ENCODE data around the gene ARHGAP27. TPM values are rescaled to one million over a fixed set of nuclear protein-coding genes. Genes with fewer than 3 reads are reported as not detected.

ARHGAP27 gene
- total RNA-seq, 1 donor from 2014 or later: 71.0 TPM

DNA sequence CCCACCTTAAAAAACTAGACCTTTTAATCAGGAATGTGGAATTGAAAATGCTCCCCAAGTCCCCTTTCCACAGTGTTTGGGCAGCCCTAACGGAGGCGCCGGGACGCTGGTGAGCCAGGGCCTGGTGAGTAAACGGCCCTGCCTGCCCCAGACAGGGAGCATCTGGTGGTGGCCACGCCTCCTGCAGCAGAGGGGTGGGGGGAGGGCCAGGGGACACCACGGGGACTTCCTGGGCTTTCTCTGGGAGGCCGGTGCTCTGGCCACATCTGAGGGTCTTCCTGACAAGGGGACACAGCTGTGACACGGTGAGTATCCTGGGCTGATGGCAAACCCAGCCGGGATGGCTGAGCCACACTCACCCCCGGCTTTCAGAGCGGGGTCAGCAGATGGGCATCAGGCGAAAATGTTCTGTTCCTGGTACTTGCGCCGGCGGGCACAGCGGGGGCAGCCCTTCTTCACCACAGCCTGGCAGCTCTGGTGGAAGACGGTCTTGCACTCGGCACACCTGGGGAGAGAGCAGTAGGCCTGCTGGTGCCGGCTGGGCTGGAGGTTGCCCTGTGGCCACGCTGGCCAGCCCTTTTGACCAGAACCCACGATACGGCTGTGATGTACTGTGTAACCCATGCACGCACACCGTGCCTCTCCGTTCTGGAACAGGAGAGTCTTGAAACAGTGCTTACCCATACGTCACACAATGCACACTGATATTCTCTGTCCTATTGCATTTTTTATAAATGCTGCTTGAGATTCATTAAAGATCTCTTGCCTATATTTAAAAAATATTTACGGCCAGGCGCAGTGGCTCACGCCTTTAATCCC is 5.0 kb upstream of the ARHGAP27 start:
- TF ChIP-seq, protein P1, sequence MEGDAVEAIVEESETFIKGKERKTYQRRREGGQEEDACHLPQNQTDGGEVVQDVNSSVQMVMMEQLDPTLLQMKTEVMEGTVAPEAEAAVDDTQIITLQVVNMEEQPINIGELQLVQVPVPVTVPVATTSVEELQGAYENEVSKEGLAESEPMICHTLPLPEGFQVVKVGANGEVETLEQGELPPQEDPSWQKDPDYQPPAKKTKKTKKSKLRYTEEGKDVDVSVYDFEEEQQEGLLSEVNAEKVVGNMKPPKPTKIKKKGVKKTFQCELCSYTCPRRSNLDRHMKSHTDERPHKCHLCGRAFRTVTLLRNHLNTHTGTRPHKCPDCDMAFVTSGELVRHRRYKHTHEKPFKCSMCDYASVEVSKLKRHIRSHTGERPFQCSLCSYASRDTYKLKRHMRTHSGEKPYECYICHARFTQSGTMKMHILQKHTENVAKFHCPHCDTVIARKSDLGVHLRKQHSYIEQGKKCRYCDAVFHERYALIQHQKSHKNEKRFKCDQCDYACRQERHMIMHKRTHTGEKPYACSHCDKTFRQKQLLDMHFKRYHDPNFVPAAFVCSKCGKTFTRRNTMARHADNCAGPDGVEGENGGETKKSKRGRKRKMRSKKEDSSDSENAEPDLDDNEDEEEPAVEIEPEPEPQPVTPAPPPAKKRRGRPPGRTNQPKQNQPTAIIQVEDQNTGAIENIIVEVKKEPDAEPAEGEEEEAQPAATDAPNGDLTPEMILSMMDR (IDR thresholded peaks at IDR 0.05): no peak
- Histone ChIP-seq H3K9me3 (no peaks in the 10 kb centered on the region), H3K4me3 (no peak overlapping the region), H3K27me3 (ENCODE audit: low read depth) (no peaks in the 10 kb centered on the region), H3K4me1 (peaks cover 22% of the 10 kb centered on the region), H3K36me3 (peaks cover 46% of the 10 kb centered on the region), H3K27ac (no peak overlapping the region)
- DNase-seq (no peak), ATAC-seq (no peak)
- intact Hi-C loops (cut with DNase I): no loop called here

DNA sequence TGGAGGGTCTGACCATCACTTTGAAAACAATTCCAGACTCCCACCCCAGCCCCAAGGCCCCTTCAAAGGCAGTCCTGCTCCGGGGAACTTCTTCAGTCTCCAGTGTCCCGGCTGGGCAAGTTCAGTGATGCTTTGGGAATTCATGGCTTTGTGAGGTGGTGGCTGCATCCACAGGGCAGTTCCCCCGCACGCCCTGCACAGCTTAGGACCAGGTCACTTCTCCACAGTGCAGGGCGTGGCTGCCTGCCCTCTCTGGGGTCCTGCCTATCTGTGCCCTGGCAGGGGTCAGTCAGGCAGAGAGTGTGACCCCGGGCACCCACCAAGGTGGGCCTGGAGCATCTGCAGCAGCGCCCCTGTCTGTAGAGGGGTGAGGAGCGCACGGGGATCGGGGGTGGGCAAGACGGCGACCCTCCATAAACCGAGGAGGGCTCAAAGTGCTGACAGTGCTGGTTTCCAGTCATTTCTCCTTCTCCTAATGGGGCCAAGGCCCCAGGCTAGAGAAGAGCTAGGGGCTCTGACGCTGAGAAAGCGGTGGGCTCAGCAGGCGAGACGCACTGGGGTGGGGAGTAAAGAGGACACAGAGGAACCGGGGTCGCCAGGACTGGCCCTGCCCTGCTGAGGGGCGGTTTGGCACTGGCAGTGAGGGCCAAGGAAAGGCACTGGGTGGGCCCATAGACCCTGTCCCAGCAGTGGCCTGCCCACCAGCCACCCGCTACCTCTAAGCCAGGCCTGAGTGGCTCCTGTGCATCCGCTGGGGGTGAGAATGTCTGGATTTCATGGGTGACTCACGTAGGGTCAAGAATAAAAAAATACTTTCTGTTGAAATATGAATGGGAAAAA is 4.2 kb upstream of the ARHGAP27 start:
- Histone ChIP-seq H3K27ac (no peak overlapping the region), H3K36me3 (peaks cover 46% of the 10 kb centered on the region), H3K4me1 (peaks cover 22% of the 10 kb centered on the region), H3K27me3 (ENCODE audit: low read depth) (no peaks in the 10 kb centered on the region), H3K9me3 (no peaks in the 10 kb centered on the region), H3K4me3 (no peak overlapping the region)
- DNase-seq (no peak), ATAC-seq (no peak)
- TF ChIP-seq, protein P1 (IDR thresholded peaks at IDR 0.05): no peak
- intact Hi-C loops (cut with DNase I): no loop called here

DNA sequence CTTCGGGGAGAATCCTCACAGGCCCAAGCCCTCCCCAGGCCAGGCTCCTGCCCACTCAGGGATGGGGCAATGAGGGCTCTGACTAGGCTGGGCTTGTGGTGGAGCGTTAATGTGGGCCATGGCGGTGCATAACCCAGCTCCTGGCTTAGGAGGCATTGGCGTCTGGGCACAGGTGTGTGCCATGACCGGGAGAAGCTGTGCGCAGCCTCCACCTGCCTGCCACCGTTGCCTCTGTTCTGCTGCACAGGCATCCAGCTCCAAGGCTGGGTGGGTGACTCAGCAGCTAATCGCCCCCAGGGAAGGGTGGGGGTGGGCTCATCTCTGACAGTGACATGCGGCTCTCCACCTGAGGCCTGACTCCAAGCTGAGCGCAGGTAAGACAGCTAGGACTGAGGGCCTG is 3.5 kb upstream of the ARHGAP27 start:
- TF ChIP-seq, protein P1 (IDR thresholded peaks at IDR 0.05): no peak
- ATAC-seq: no peak
- Histone ChIP-seq H3K27me3 (ENCODE audit: low read depth) (no peaks in the 10 kb centered on the region), H3K36me3 (peaks cover 46% of the 10 kb centered on the region), H3K4me3 (no peak overlapping the region), H3K4me1 (peaks cover 27% of the 10 kb centered on the region), H3K9me3 (no peaks in the 10 kb centered on the region), H3K27ac (no peak overlapping the region)
- no peak for DNase-seq
- intact Hi-C loops (cut with DNase I): no loop called here

DNA sequence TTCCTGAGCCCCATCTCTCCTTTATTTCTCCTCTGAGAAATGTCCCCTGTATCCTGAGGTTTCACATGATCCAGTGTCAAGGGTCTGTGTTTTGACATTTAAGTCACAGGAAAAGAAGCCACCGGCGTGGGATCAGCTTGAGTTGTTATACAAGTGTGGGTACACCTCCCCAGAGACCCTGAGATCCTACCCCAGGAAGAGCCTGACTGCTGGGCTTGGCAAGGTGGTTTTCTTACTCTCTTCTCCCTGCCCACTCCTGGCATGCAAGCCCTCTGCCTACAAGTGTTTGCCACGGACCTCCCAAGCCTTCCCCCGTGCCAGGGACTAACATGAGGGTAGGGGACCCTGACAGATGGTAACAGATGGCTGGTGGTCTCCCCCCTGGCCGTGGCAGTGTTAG is 2.8 kb upstream of the ARHGAP27 start:
- Histone ChIP-seq H3K9me3 (no peaks in the 10 kb centered on the region), H3K27me3 (ENCODE audit: low read depth) (no peaks in the 10 kb centered on the region), H3K4me3 (no peak overlapping the region), H3K36me3 (peaks cover 46% of the 10 kb centered on the region), H3K4me1 (peaks cover 31% of the 10 kb centered on the region), H3K27ac (no peak overlapping the region)
- ATAC-seq (no peak), DNase-seq (no peak)
- TF ChIP-seq, protein P1 (IDR thresholded peaks at IDR 0.05): no peak
- intact Hi-C loops (cut with DNase I): no loop called here

DNA sequence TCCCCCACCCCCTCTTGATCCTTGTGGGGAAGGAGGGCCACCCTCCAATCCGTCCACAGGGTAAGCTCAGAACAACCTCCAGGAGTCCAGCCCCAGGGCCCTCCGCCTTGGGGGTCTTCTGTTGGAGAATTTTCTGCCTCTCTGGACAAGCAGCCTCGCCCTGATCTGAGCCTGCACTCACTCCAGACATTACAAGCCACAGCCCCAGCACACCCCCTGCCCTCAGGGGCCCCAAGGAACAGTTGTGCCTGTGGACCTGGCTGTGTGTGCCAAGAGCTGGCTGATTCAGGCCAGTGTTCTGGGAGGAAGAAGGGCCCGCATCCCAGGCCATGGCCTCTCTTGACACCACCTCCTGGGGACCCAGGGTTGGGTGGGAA is 477 bp upstream of the ARHGAP27 start:
- Histone ChIP-seq H3K27ac (peak overlapping the region; percentile 84), H3K36me3 (peaks cover 35% of the 10 kb centered on the region), H3K4me3 (peak overlapping the region; percentile 74), H3K27me3 (ENCODE audit: low read depth) (no peaks in the 10 kb centered on the region), H3K4me1 (peaks cover 42% of the 10 kb centered on the region), H3K9me3 (no peaks in the 10 kb centered on the region)
- intact Hi-C loops (cut with DNase I): no loop called here
- ATAC-seq (no peak), DNase-seq (peak; percentile 50)
- TF ChIP-seq, protein P1 (IDR thresholded peaks at IDR 0.05): no peak

Measured in lower lobe of right lung (tissue), 2 donors.